ENCODE data around the gene EID3. TPM values are rescaled to one million over a fixed set of nuclear protein-coding genes. Genes with fewer than 3 reads are reported as not detected.
"Not testable (repeated sequence)": the region's sequence is repeated elsewhere in the genome, so short reads cannot be mapped to it uniquely, and the experiment has no call there.

Gene EID3
- polyA plus RNA-seq, 3 donors = 0.64 to 1.0 (median 0.65) TPM

DNA sequence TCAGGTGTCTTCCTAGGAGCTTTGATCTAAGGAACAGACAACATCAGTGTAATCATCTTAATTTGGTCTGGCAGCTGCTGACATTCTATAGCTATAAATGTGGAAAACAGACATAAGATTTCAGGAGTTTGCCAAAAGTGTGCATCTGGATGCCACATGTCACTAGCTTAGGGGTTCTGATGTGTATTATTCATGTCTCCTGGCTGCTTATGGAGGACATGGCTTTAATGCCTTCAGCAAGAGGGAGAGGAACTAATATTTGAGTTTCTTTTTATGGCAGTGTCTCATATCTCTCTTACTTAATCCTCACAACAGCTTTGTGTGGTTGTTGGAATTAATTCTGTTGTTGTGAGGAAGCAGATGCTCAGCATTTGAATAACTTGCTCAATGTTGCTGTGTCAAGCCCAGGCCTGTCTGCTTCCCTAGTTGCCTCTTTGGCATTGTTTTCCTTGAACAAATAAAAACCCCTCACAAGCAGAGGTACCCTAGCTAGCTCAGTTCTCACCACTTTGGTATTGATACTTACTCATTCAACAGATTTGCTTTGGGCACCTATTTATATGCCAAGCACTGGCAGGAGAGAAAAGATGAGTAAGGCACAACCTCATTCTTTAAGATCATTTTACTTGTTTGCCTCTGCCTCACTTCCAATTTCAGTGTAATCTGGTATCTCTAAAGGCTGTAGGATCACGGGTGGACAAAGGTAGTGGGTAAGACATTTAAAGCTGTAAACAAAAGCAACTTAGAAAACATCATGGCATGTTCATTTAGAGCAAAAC lies 39.8 kb upstream of the EID3 start:
- Histone ChIP-seq H3K36me3 (replicated peaks in 1 of 2; ENCODE audit: control insufficient read depth in 1 of 2, insufficient read depth in 2 of 2, low read length in 2 of 2) (no peaks in the 10 kb centered on the region), H3K9ac (ENCODE audit: insufficient read depth, low read length, poor library complexity, severe bottlenecking) (peak overlapping the region; percentile 12), H3K4me2 (replicated peaks; ENCODE audit: extremely low read depth, low read length, poor library complexity, severe bottlenecking) (no peak overlapping the region), H3K27ac (ENCODE audit: low read depth in 1 of 2, low read length in 2 of 2) (peak overlapping the region in 1 of 2 donors; percentile 11), H3K4me1 (ENCODE audit: control insufficient read depth in 1 of 2, insufficient read depth in 2 of 2, low read length in 2 of 2) (peaks cover 15 to 16% of the 10 kb centered on the region in 2 donors), H4K20me1 (ENCODE audit: insufficient read depth, low read length) (no peaks in the 10 kb centered on the region), H3K4me3 (replicated peaks in 1 of 3; ENCODE audit: low read depth in 2 of 3, low read length in 3 of 3) (no peak overlapping the region), H3K27me3 (ENCODE audit: control insufficient read depth in 2 of 2, insufficient read depth in 2 of 2, low read length in 2 of 2) (no peaks in the 10 kb centered on the region), H2AFZ (ENCODE audit: insufficient read depth, low read depth, low read length, poor library complexity, severe bottlenecking) (peak overlapping the region; percentile 9), H3K79me2 (ENCODE audit: insufficient read depth, low read length) (no peaks in the 10 kb centered on the region), H3K9me3 (replicated peaks in 1 of 2; ENCODE audit: control insufficient read depth in 1 of 2, insufficient read depth in 1 of 2, low read length in 2 of 2) (no peaks in the 10 kb centered on the region)
- DNase-seq = no peak
- Mint-ChIP-seq H3K9me3 (peaks cover 0 to 5% (median 2%) of the 10 kb centered on the region in 7 donors), H3K36me3 (no peaks in the 10 kb centered on the region), H3K4me3 (no peak overlapping the region), H3K27ac (peak overlapping the region; percentile 37 to 90 (median 63)), H3K4me1 (peaks cover 17% of the 10 kb centered on the region), H3K27me3 (ENCODE audit: low read depth in 3 of 3) (peaks cover 0 to 2% (median 0%) of the 10 kb centered on the region in 3 donors)
- TF ChIP-seq, protein P1, sequence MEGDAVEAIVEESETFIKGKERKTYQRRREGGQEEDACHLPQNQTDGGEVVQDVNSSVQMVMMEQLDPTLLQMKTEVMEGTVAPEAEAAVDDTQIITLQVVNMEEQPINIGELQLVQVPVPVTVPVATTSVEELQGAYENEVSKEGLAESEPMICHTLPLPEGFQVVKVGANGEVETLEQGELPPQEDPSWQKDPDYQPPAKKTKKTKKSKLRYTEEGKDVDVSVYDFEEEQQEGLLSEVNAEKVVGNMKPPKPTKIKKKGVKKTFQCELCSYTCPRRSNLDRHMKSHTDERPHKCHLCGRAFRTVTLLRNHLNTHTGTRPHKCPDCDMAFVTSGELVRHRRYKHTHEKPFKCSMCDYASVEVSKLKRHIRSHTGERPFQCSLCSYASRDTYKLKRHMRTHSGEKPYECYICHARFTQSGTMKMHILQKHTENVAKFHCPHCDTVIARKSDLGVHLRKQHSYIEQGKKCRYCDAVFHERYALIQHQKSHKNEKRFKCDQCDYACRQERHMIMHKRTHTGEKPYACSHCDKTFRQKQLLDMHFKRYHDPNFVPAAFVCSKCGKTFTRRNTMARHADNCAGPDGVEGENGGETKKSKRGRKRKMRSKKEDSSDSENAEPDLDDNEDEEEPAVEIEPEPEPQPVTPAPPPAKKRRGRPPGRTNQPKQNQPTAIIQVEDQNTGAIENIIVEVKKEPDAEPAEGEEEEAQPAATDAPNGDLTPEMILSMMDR (IDR thresholded peaks at IDR 0.05) = no peak
- intact Hi-C loops (cut with micrococcal nuclease) = no loop called here
- no CpG with 5 or more reads among the region's 1 CpG for WGBS (ENCODE audit: insufficient coverage)

DNA sequence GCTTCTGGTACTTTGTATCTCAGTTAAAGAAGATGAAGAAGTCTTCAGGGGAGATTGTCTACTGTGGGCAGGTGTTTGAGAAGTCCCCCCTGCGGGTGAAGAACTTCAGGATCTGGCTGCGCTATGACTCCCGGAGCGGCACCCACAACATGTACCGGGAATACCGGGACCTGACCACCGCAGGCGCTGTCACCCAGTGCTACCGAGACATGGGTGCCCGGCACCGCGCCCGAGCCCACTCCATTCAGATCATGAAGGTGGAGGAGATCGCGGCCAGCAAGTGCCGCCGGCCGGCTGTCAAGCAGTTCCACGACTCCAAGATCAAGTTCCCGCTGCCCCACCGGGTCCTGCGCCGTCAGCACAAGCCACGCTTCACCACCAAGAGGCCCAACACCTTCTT lies 38.1 kb upstream of the EID3 start:
- H4K20me1 ChIP-seq (ENCODE audit: insufficient read depth, low read length); H3K27ac ChIP-seq (ENCODE audit: low read depth in 1 of 2, low read length in 2 of 2); H3K36me3 Mint-ChIP-seq; H3K9me3 ChIP-seq (replicated peaks in 1 of 2; ENCODE audit: control insufficient read depth in 1 of 2, insufficient read depth in 1 of 2, low read length in 2 of 2); H3K27ac Mint-ChIP-seq; H3K27me3 ChIP-seq (ENCODE audit: control insufficient read depth in 2 of 2, insufficient read depth in 2 of 2, low read length in 2 of 2); DNase-seq; H3K9me3 Mint-ChIP-seq; H3K79me2 ChIP-seq (ENCODE audit: insufficient read depth, low read length); intact Hi-C loops (cut with micrococcal nuclease); H3K4me3 ChIP-seq (replicated peaks in 1 of 3; ENCODE audit: low read depth in 2 of 3, low read length in 3 of 3); H2AFZ ChIP-seq (ENCODE audit: insufficient read depth, low read depth, low read length, poor library complexity, severe bottlenecking); H3K36me3 ChIP-seq (replicated peaks in 1 of 2; ENCODE audit: control insufficient read depth in 1 of 2, insufficient read depth in 2 of 2, low read length in 2 of 2); H3K4me2 ChIP-seq (replicated peaks; ENCODE audit: extremely low read depth, low read length, poor library complexity, severe bottlenecking); H3K27me3 Mint-ChIP-seq (ENCODE audit: low read depth in 3 of 3); H3K9ac ChIP-seq (ENCODE audit: insufficient read depth, low read length, poor library complexity, severe bottlenecking): not testable (repeated sequence)
- Mint-ChIP-seq H3K4me3 (peak overlapping the region in 1 of 2 donors; percentile 69), H3K4me1 (peaks cover 17% of the 10 kb centered on the region)
- peaks cover 15 to 16% of the 10 kb centered on the region in 2 donors for H3K4me1 ChIP-seq (ENCODE audit: control insufficient read depth in 1 of 2, insufficient read depth in 2 of 2, low read length in 2 of 2)
- 97% methylated on average over 7 of the region's 24 CpGs for WGBS (ENCODE audit: insufficient coverage)
